Measurements from ENCODE around the gene TTLL10.

The TTLL10 gene

DNA sequence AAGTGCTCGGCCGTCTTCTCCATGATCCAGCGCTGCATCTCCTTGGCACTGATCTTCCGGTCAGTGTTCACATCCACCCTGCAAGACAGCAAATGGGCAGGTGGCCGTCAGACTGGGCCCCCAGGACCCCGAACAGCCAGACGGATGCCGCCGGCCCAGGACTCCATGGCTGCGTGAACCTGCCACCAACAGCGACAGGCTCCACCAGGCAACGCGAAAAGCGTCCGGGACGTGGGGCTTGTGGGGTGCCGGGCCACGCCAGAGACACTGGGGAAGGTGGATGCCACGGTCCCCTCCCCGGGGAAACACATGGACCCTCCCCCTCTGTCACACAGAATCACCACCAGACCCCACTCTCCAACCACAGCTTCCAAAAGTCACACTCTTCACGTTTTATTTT, 50.2 kb downstream of the TTLL10 start:
- H3K79me2 ChIP-seq (ENCODE audit: insufficient read depth, low read length), result peaks cover 15% of the 10 kb centered on the region
- H3F3A ChIP-seq (ENCODE audit: insufficient read depth), result no peaks in the 10 kb centered on the region
- TF ChIP-seq EZH2phosphoT487 (conservative IDR thresholded peaks at IDR 0.05; ENCODE audit: low read length) (no peak), CTCF (IDR thresholded peaks at IDR 0.05; ENCODE audit: insufficient read depth, low read length, poor library complexity, severe bottlenecking) (no peak)
- H2AFZ ChIP-seq (ENCODE audit: low read depth, low read length, severe bottlenecking), result no peak overlapping the region
- no peaks in the 10 kb centered on the region for H3K9me2 ChIP-seq (replicated peaks; ENCODE audit: insufficient read depth, low read length)
- H3K9ac ChIP-seq (ENCODE audit: low read length), result no peak overlapping the region
- H3K4me2 ChIP-seq (ENCODE audit: low read depth, low read length, poor library complexity, severe bottlenecking), result no peak overlapping the region
- H3K36me3 ChIP-seq (ENCODE audit: low read length), result no peaks in the 10 kb centered on the region
- no peak overlapping the region for H3K4me3 ChIP-seq (ENCODE audit: insufficient read depth, low read length, poor library complexity, severe bottlenecking)
- H3K9me3 ChIP-seq (ENCODE audit: insufficient read depth, low read length), result no peaks in the 10 kb centered on the region
- no peaks in the 10 kb centered on the region for H3K27me3 ChIP-seq (ENCODE audit: low read length)
- no peak overlapping the region for H3K27ac ChIP-seq (ENCODE audit: low read depth, low read length)
- H4K20me1 ChIP-seq (ENCODE audit: low read depth, low read length), result no peaks in the 10 kb centered on the region

DNA sequence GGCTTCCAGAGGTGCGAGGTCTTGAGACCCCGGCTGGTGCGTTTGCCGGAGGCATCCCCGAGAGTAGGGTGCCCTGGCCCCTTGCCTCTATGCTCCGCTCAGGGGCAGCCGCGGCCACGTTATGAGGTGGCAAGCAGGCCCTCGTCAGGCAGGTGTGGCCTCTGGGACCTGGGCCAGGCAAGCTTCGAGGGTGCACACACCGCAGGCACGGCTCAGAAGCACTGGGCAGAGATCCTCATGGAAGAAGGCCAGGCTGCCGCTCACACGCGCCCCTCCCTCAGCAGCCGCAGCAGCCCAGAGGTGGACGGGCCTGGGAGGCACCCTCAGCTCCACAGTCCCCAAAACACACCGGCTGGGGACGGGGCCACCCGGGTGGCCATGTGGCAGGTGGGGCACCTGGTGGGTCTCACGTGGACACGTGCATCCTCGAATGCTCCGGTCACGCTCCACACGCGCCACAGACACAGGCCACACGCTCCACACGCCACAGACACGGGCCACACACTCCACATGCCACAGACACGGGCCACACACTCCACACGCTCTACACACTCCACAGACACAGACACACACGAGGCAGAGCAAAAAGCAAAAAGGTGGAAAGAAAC, 51.7 kb downstream of the TTLL10 start:
- Histone ChIP-seq H3K27ac (ENCODE audit: low read depth, low read length) (no peak overlapping the region), H3K79me2 (ENCODE audit: insufficient read depth, low read length) (peaks cover 30% of the 10 kb centered on the region), H3K27me3 (ENCODE audit: low read length) (no peaks in the 10 kb centered on the region), H3K9ac (ENCODE audit: low read length) (no peak overlapping the region), H3K36me3 (ENCODE audit: low read length) (no peaks in the 10 kb centered on the region), H3K4me3 (ENCODE audit: insufficient read depth, low read length, poor library complexity, severe bottlenecking) (no peak overlapping the region), H2AFZ (ENCODE audit: low read depth, low read length, severe bottlenecking) (no peak overlapping the region), H3F3A (ENCODE audit: insufficient read depth) (no peaks in the 10 kb centered on the region), H3K4me2 (ENCODE audit: low read depth, low read length, poor library complexity, severe bottlenecking) (no peak overlapping the region), H3K9me2 (replicated peaks; ENCODE audit: insufficient read depth, low read length) (no peaks in the 10 kb centered on the region), H3K9me3 (ENCODE audit: insufficient read depth, low read length) (no peaks in the 10 kb centered on the region), H4K20me1 (ENCODE audit: low read depth, low read length) (no peaks in the 10 kb centered on the region)
- TF ChIP-seq EZH2phosphoT487 (conservative IDR thresholded peaks at IDR 0.05; ENCODE audit: low read length) (no peak), CTCF (IDR thresholded peaks at IDR 0.05; ENCODE audit: insufficient read depth, low read length, poor library complexity, severe bottlenecking) (no peak)

DNA sequence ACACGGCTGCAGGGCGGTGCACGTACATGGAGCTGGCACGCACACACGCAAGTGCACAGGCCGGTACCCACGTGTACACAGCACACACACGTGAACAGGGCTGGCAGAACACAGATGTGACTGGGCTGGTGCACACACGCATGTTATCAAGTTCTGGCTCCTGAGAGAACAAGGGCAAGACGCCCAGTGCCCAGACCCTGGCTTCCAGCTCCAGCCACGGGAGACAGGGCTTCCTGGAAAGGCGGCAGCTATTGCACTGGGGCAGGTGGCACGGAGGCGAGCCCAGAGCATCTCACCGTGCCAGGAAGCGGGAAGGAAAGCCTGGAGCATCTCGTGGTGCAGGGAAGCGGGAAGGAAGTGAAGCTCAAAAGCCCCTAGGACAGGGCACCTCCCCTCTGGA, 52.2 kb downstream of the TTLL10 start:
- Histone ChIP-seq H3K79me2 (ENCODE audit: insufficient read depth, low read length) (peaks cover 35% of the 10 kb centered on the region), H3K9me2 (replicated peaks; ENCODE audit: insufficient read depth, low read length) (no peaks in the 10 kb centered on the region), H3K4me3 (ENCODE audit: insufficient read depth, low read length, poor library complexity, severe bottlenecking) (no peak overlapping the region), H3K27me3 (ENCODE audit: low read length) (no peaks in the 10 kb centered on the region), H3K9ac (ENCODE audit: low read length) (no peak overlapping the region), H3F3A (ENCODE audit: insufficient read depth) (no peaks in the 10 kb centered on the region), H3K27ac (ENCODE audit: low read depth, low read length) (no peak overlapping the region), H3K9me3 (ENCODE audit: insufficient read depth, low read length) (no peaks in the 10 kb centered on the region), H3K36me3 (ENCODE audit: low read length) (no peaks in the 10 kb centered on the region), H4K20me1 (ENCODE audit: low read depth, low read length) (no peaks in the 10 kb centered on the region), H3K4me2 (ENCODE audit: low read depth, low read length, poor library complexity, severe bottlenecking) (no peak overlapping the region), H2AFZ (ENCODE audit: low read depth, low read length, severe bottlenecking) (no peak overlapping the region)
- no peak for TF ChIP-seq CTCF (IDR thresholded peaks at IDR 0.05; ENCODE audit: insufficient read depth, low read length, poor library complexity, severe bottlenecking)
- no peak for TF ChIP-seq EZH2phosphoT487 (conservative IDR thresholded peaks at IDR 0.05; ENCODE audit: low read length)
